ENCODE measurements around the gene NDUFAF3. TPM values are rescaled to one million over a fixed set of nuclear protein-coding genes. Genes with fewer than 3 reads are reported as not detected.

NDUFAF3 gene
- total RNA-seq, 3 donors from 2014 or later = 61.0 to 69.9 (median 63.2) TPM

GRCh38 chr3:49034650-49035049 lies 12.7 kb downstream of the NDUFAF3 start:
- peaks cover 1% of the 10 kb centered on the region for H3K4me1 ChIP-seq (ENCODE audit: low read depth)
- H3K4me3 ChIP-seq = no peak overlapping the region
- no peak for DNase-seq
- H3K36me3 ChIP-seq (ENCODE audit: low read depth) = no peaks in the 10 kb centered on the region
- TF ChIP-seq, protein P1, sequence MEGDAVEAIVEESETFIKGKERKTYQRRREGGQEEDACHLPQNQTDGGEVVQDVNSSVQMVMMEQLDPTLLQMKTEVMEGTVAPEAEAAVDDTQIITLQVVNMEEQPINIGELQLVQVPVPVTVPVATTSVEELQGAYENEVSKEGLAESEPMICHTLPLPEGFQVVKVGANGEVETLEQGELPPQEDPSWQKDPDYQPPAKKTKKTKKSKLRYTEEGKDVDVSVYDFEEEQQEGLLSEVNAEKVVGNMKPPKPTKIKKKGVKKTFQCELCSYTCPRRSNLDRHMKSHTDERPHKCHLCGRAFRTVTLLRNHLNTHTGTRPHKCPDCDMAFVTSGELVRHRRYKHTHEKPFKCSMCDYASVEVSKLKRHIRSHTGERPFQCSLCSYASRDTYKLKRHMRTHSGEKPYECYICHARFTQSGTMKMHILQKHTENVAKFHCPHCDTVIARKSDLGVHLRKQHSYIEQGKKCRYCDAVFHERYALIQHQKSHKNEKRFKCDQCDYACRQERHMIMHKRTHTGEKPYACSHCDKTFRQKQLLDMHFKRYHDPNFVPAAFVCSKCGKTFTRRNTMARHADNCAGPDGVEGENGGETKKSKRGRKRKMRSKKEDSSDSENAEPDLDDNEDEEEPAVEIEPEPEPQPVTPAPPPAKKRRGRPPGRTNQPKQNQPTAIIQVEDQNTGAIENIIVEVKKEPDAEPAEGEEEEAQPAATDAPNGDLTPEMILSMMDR (IDR thresholded peaks at IDR 0.05) = no peak
- no peak for ATAC-seq
- intact Hi-C loops (cut with DNase I, micrococcal nuclease) = no loop called here
- no peaks in the 10 kb centered on the region for H3K9me3 ChIP-seq

DNA sequence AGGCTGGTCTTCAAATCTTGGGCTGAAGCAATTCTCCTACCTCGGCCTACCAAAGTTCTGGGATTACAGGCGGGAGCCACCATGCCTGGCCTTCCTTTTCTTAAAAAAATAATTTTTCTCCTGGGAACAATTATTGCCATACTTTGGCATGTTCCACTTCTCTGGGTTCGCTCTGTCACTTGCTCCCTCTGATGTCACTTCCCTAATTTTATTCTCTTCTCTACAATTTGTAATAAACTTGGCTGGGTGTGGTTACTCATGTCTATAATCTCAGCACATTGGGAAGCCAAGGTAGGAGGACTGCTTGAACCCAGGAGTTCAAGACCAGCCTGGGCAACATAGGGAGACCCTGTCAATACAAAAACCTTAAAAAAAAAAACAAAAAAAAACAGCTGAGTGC lies 13.4 kb downstream of the NDUFAF3 start:
- H3K36me3 ChIP-seq (ENCODE audit: low read depth) = no peaks in the 10 kb centered on the region
- no peak overlapping the region for H3K4me3 ChIP-seq
- TF ChIP-seq, protein P1 (IDR thresholded peaks at IDR 0.05) = no peak
- ATAC-seq (no peak), DNase-seq (no peak)
- H3K9me3 ChIP-seq = no peaks in the 10 kb centered on the region
- intact Hi-C loops (cut with DNase I, micrococcal nuclease) = no loop called here
- H3K4me1 ChIP-seq (ENCODE audit: low read depth) = no peaks in the 10 kb centered on the region

DNA sequence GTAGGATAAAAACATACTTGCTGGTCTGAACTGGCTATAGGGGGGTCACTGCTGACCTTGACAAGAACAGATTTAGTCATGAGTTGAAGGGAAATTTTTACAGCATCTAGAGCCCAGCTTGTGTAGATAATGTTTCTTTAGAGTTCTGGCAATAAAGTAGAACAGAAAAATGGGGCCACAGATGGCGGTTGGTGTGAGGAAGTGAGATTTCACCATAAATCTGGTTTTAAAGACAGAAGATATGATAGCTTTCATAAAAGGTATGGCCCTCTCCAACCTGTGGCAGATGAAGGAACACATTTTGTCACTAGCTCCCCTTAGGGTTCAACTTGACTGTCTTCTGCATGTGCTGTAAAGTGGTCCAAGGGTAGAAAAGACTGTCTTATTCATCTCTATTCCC lies 31.6 kb downstream of the NDUFAF3 start:
- no peak overlapping the region for H3K4me3 ChIP-seq
- H3K9me3 ChIP-seq = no peaks in the 10 kb centered on the region
- DNase-seq (no peak), ATAC-seq (no peak)
- no peaks in the 10 kb centered on the region for H3K4me1 ChIP-seq (ENCODE audit: low read depth)
- TF ChIP-seq, protein P1 (IDR thresholded peaks at IDR 0.05) = no peak
- intact Hi-C loops (cut with DNase I, micrococcal nuclease) = no loop called here
- H3K36me3 ChIP-seq (ENCODE audit: low read depth) = peaks cover 13% of the 10 kb centered on the region

DNA sequence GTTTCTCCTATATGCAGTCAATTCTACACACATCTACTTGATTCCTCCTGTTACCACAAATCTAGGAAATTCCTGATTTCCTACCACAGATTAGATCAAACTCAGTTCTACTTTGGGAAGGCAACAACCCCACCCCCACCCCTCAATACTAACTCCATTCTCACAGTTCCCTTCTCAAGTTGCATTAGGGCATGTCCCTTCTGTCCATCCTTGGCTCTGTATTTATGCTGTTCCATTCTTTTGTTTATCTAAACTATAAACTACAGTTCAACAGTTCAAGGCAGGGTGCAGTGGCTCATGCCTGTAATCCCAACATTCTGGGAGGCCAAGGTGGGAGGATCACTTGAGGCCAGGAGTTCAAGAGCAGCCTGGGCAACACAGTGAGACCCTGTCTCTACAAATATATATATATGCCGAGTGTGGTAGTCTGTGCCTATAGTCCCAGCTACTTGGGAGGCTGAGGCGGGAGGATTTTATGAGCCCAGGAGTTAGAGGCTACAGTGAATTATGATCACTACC lies 32.5 kb downstream of the NDUFAF3 start:
- TF ChIP-seq, protein P1 (IDR thresholded peaks at IDR 0.05) = no peak
- intact Hi-C loops (cut with DNase I, micrococcal nuclease) = no loop called here
- Histone ChIP-seq H3K4me3 (no peak overlapping the region), H3K36me3 (ENCODE audit: low read depth) (peaks cover 13% of the 10 kb centered on the region), H3K9me3 (no peaks in the 10 kb centered on the region), H3K4me1 (ENCODE audit: low read depth) (no peaks in the 10 kb centered on the region)
- DNase-seq = no peak
- no peak for ATAC-seq

- Histone ChIP-seq H3K4me1 (ENCODE audit: low read depth) (no peaks in the 10 kb centered on the region), H3K36me3 (ENCODE audit: low read depth) (peaks cover 13% of the 10 kb centered on the region), H3K9me3 (no peaks in the 10 kb centered on the region), H3K4me3 (no peak overlapping the region)
- TF ChIP-seq, protein P1 (IDR thresholded peaks at IDR 0.05) = no peak
- ATAC-seq (no peak), DNase-seq (no peak)
- intact Hi-C loops (cut with DNase I, micrococcal nuclease) = no loop called here
These were observed 35.3 kb downstream of the NDUFAF3 start for GRCh38 chr3:49057268-49057667.

DNA sequence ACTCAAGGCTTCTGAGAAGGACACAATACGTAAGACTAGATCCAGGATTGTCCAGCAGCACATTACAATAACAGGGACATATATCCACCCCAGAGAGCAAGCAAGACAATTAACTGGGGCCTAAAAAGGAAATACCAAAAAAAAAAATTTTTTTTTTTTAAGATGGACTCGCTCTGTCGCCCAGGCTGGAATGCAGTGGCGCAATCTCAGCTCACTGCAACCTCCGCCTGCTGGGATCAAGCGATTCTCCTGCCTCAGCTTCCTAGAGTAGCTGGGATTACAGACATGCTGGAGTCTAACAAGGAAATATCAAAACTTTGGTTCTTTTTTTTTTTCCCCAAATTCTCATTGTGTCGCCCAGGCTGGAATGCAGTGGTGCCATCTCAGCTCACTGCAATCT lies 36.1 kb downstream of the NDUFAF3 start:
- peaks cover 13% of the 10 kb centered on the region for H3K36me3 ChIP-seq (ENCODE audit: low read depth)
- H3K4me3 ChIP-seq = no peak overlapping the region
- ATAC-seq (no peak), DNase-seq (no peak)
- intact Hi-C loops (cut with DNase I, micrococcal nuclease) = no loop called here
- no peaks in the 10 kb centered on the region for H3K9me3 ChIP-seq
- H3K4me1 ChIP-seq (ENCODE audit: low read depth) = no peaks in the 10 kb centered on the region
- TF ChIP-seq, protein P1 (IDR thresholded peaks at IDR 0.05) = no peak

All from mucosa of descending colon (tissue), 3 donors.